ENCODE measurements around the gene HK1.

The HK1 gene

GRCh38 chr10:69253171-69253570 lies 25.1 kb upstream of the HK1 start:
- no peak for DNase-seq (ENCODE audit: low read depth)
- no peak overlapping the region for H3K4me3 ChIP-seq (ENCODE audit: low read depth, low read length)
- TF ChIP-seq CTCF (IDR thresholded peaks at IDR 0.05; ENCODE audit: insufficient read depth, low read depth, low read length, missing control alignments), result no peak

GRCh38 chr10:69254877-69255276 lies 23.4 kb upstream of the HK1 start:
- no peak for TF ChIP-seq CTCF (IDR thresholded peaks at IDR 0.05; ENCODE audit: insufficient read depth, low read depth, low read length, missing control alignments)
- DNase-seq (ENCODE audit: low read depth), result no peak
- H3K4me3 ChIP-seq (ENCODE audit: low read depth, low read length), result no peak overlapping the region

- no peak overlapping the region for H3K4me3 ChIP-seq (ENCODE audit: low read depth, low read length)
- DNase-seq (ENCODE audit: low read depth), result no peak
- no peak for TF ChIP-seq CTCF (IDR thresholded peaks at IDR 0.05; ENCODE audit: insufficient read depth, low read depth, low read length, missing control alignments)
These were observed 18.6 kb upstream of the HK1 start for GRCh38 chr10:69259547-69260243.

- no peak for TF ChIP-seq CTCF (IDR thresholded peaks at IDR 0.05; ENCODE audit: insufficient read depth, low read depth, low read length, missing control alignments)
- H3K4me3 ChIP-seq (ENCODE audit: low read depth, low read length), result no peak overlapping the region
- DNase-seq (ENCODE audit: low read depth), result no peak
These were observed 17.1 kb upstream of the HK1 start for GRCh38 chr10:69261184-69261583.

- peak; percentile 16 for DNase-seq (ENCODE audit: low read depth)
These were observed 16.0 kb upstream of the HK1 start for GRCh38 chr10:69262292-69262751.

GRCh38 chr10:69265521-69265920 lies 12.8 kb upstream of the HK1 start:
- no peak for TF ChIP-seq CTCF (IDR thresholded peaks at IDR 0.05; ENCODE audit: insufficient read depth, low read depth, low read length, missing control alignments)
- H3K4me3 ChIP-seq (ENCODE audit: low read depth, low read length), result no peak overlapping the region
- DNase-seq (ENCODE audit: low read depth), result no peak

More at GRCh38 chr10:69262292-69262751, 16.0 kb upstream of the HK1 start:
- no peak overlapping the region for H3K4me3 ChIP-seq (ENCODE audit: low read depth, low read length)
- TF ChIP-seq CTCF (IDR thresholded peaks at IDR 0.05; ENCODE audit: insufficient read depth, low read depth, low read length, missing control alignments), result no peak

All from GM12865 (cell line).